ENCODE results near the gene SPINK2.

The SPINK2 gene

GRCh38 chr4:56844802-56845580 lies 23.5 kb upstream of the SPINK2 start:
- peaks cover 8% of the 10 kb centered on the region for H3K4me1 ChIP-seq (ENCODE audit: control insufficient read depth, low read length)
- no peak overlapping the region for H3K4me3 ChIP-seq (ENCODE audit: low read length)
- H3K36me3 ChIP-seq (ENCODE audit: control insufficient read depth, low read length) = no peaks in the 10 kb centered on the region
- H3K4me2 ChIP-seq (ENCODE audit: low read length) = no peak overlapping the region
- TF ChIP-seq EZH2phosphoT487 (IDR thresholded peaks at IDR 0.05; ENCODE audit: borderline replicate concordance, low read length) = no peak
- TF ChIP-seq CTCF (IDR thresholded peaks at IDR 0.05; ENCODE audit: low read depth, low read length, poor library complexity, severe bottlenecking) = no peak
- no peaks in the 10 kb centered on the region for H3K27me3 ChIP-seq (ENCODE audit: control insufficient read depth, low read length)
- H3K9me3 ChIP-seq (ENCODE audit: control insufficient read depth, insufficient read depth, low read length) = no peaks in the 10 kb centered on the region
- no peak overlapping the region for H3K27ac ChIP-seq (ENCODE audit: low read depth, low read length)
- H3F3A ChIP-seq (ENCODE audit: control insufficient read depth, insufficient read depth) = no peaks in the 10 kb centered on the region
- H4K20me1 ChIP-seq (ENCODE audit: control insufficient read depth, insufficient read depth, low read depth, low read length) = no peaks in the 10 kb centered on the region
- H3K79me2 ChIP-seq (ENCODE audit: control insufficient read depth, low read length) = no peaks in the 10 kb centered on the region
- no peaks in the 10 kb centered on the region for H3K9me2 ChIP-seq (replicated peaks; ENCODE audit: control insufficient read depth, low read length)

- no peaks in the 10 kb centered on the region for H3K27me3 ChIP-seq (ENCODE audit: control insufficient read depth, low read length)
- H3K79me2 ChIP-seq (ENCODE audit: control insufficient read depth, low read length) = no peaks in the 10 kb centered on the region
- H4K20me1 ChIP-seq (ENCODE audit: control insufficient read depth, insufficient read depth, low read depth, low read length) = no peaks in the 10 kb centered on the region
- no peak overlapping the region for H3K4me2 ChIP-seq (ENCODE audit: low read length)
- H3K27ac ChIP-seq (ENCODE audit: low read depth, low read length) = no peak overlapping the region
- TF ChIP-seq CTCF (IDR thresholded peaks at IDR 0.05; ENCODE audit: low read depth, low read length, poor library complexity, severe bottlenecking) (no peak), EZH2phosphoT487 (IDR thresholded peaks at IDR 0.05; ENCODE audit: borderline replicate concordance, low read length) (no peak)
- H3K9me3 ChIP-seq (ENCODE audit: control insufficient read depth, insufficient read depth, low read length) = no peaks in the 10 kb centered on the region
- H3K4me3 ChIP-seq (ENCODE audit: low read length) = no peak overlapping the region
- no peaks in the 10 kb centered on the region for H3K9me2 ChIP-seq (replicated peaks; ENCODE audit: control insufficient read depth, low read length)
- no peaks in the 10 kb centered on the region for H3K36me3 ChIP-seq (ENCODE audit: control insufficient read depth, low read length)
- no peaks in the 10 kb centered on the region for H3F3A ChIP-seq (ENCODE audit: control insufficient read depth, insufficient read depth)
- H3K4me1 ChIP-seq (ENCODE audit: control insufficient read depth, low read length) = peaks cover 5% of the 10 kb centered on the region
These were observed 22.0 kb upstream of the SPINK2 start for GRCh38 chr4:56843421-56843899.

- Histone ChIP-seq H3F3A (ENCODE audit: control insufficient read depth, insufficient read depth) (no peaks in the 10 kb centered on the region), H3K36me3 (ENCODE audit: control insufficient read depth, low read length) (no peaks in the 10 kb centered on the region), H3K4me1 (ENCODE audit: control insufficient read depth, low read length) (peaks cover 5% of the 10 kb centered on the region), H3K9me3 (ENCODE audit: control insufficient read depth, insufficient read depth, low read length) (no peaks in the 10 kb centered on the region), H3K27me3 (ENCODE audit: control insufficient read depth, low read length) (no peaks in the 10 kb centered on the region), H3K27ac (ENCODE audit: low read depth, low read length) (no peak overlapping the region), H3K79me2 (ENCODE audit: control insufficient read depth, low read length) (no peaks in the 10 kb centered on the region), H3K9me2 (replicated peaks; ENCODE audit: control insufficient read depth, low read length) (no peaks in the 10 kb centered on the region), H3K4me3 (ENCODE audit: low read length) (no peak overlapping the region), H3K4me2 (ENCODE audit: low read length) (no peak overlapping the region), H4K20me1 (ENCODE audit: control insufficient read depth, insufficient read depth, low read depth, low read length) (no peaks in the 10 kb centered on the region)
- TF ChIP-seq CTCF (IDR thresholded peaks at IDR 0.05; ENCODE audit: low read depth, low read length, poor library complexity, severe bottlenecking) (no peak), EZH2phosphoT487 (IDR thresholded peaks at IDR 0.05; ENCODE audit: borderline replicate concordance, low read length) (no peak)
These were observed 19.1 kb upstream of the SPINK2 start for GRCh38 chr4:56840559-56840958.
